KMS-11 (cell line): ENCODE data around the gene ZNHIT6.

ENCODE experiments used
- H2AFZ ChIP-seq: fragments of 200-600 bp; sonication (generic); 2 replicates; pipeline ENCODE4 v1.6.1; 2016; ENCODE audit warnings: antibody characterized with exemption, mixed run types, low read depth
- H3K27ac ChIP-seq: fragments of 200-600 bp; sonication (generic); 2 replicates; pipeline ENCODE4 v1.6.1; 2016; ENCODE audit warnings: mild to moderate bottlenecking, mixed run types
- H3K27me3 ChIP-seq: fragments of 200-600 bp; sonication (generic); 2 replicates; pipeline ENCODE4 v1.6.1; 2017; ENCODE audit warnings: mild to moderate bottlenecking, low read depth, mixed run types, moderate library complexity; ENCODE audit not compliant: insufficient read depth
- H3K36me3 ChIP-seq: fragments of 200-600 bp; sonication (generic); 2 replicates; pipeline ENCODE4 v1.6.1; 2017; ENCODE audit warnings: mild to moderate bottlenecking, mixed run types; ENCODE audit not compliant: insufficient read depth
- H3K4me1 ChIP-seq: fragments of 200-600 bp; sonication (generic); 2 replicates; pipeline ENCODE4 v1.6.1; 2016; ENCODE audit warnings: mild to moderate bottlenecking, low read depth, mixed run types; ENCODE audit not compliant: poor library complexity, severe bottlenecking
- H3K4me2 ChIP-seq: fragments of 200-600 bp; sonication (generic); 2 replicates; pipeline ENCODE4 v1.7.0; 2016; ENCODE audit warnings: mild to moderate bottlenecking, mixed run types
- H3K4me3 ChIP-seq: fragments of 200-600 bp; sonication (generic); IDR thresholded peaks from 2 replicates; pipeline ENCODE4 v1.6.1; 2017; ENCODE audit warnings: low read depth, low read length, mixed read lengths; ENCODE audit not compliant: insufficient read depth
- H3K79me2 ChIP-seq: fragments of 200-600 bp; sonication (generic); 2 replicates; pipeline ENCODE4 v1.6.1; 2016; ENCODE audit warnings: low read depth, mixed run types; ENCODE audit not compliant: insufficient read depth
- H3K9ac ChIP-seq: fragments of 200-600 bp; sonication (generic); 2 replicates; pipeline ENCODE4 v1.6.1; 2016; ENCODE audit warnings: mild to moderate bottlenecking, mixed run types
- H4K20me1 ChIP-seq: fragments of 200-600 bp; sonication (generic); 2 replicates; pipeline ENCODE4 v1.6.1; 2016; ENCODE audit warnings: mild to moderate bottlenecking, mixed run types; ENCODE audit not compliant: insufficient read depth
- CTCF ChIP-seq: fragments of 200-600 bp; sonication (generic); conservative IDR thresholded peaks from 2 replicates; pipeline ENCODE4 v1.6.1; 2017; ENCODE audit warnings: low read depth, mild to moderate bottlenecking, antibody characterized with exemption, low read length, moderate library complexity, mixed read lengths

Gene ZNHIT6

GRCh38 chr1:85616736-85617135 lies 91.5 kb downstream of the ZNHIT6 start:
- no peak for TF ChIP-seq CTCF
- no peak overlapping the region for H3K27ac ChIP-seq
- H3K27me3 ChIP-seq = no peaks in the 10 kb centered on the region
- H3K36me3 ChIP-seq = no peaks in the 10 kb centered on the region
- no peaks in the 10 kb centered on the region for H3K79me2 ChIP-seq
- H4K20me1 ChIP-seq = no peaks in the 10 kb centered on the region
- H2AFZ ChIP-seq = no peak overlapping the region
- no peak overlapping the region for H3K4me3 ChIP-seq
- no peak overlapping the region for H3K9ac ChIP-seq
- no peak overlapping the region for H3K4me2 ChIP-seq
- no peaks in the 10 kb centered on the region for H3K4me1 ChIP-seq

- no peak overlapping the region for H3K27ac ChIP-seq
- TF ChIP-seq CTCF = no peak
These were observed 91.9 kb downstream of the ZNHIT6 start for GRCh38 chr1:85616364-85616705.

GRCh38 chr1:85615586-85616363 lies 92.5 kb downstream of the ZNHIT6 start:
- no peaks in the 10 kb centered on the region for H3K79me2 ChIP-seq
- H3K27me3 ChIP-seq = no peaks in the 10 kb centered on the region
- no peak overlapping the region for H3K4me3 ChIP-seq
- TF ChIP-seq CTCF = no peak
- H3K4me1 ChIP-seq = no peaks in the 10 kb centered on the region
- no peak overlapping the region for H3K4me2 ChIP-seq
- no peaks in the 10 kb centered on the region for H4K20me1 ChIP-seq
- no peak overlapping the region for H2AFZ ChIP-seq
- H3K27ac ChIP-seq = no peak overlapping the region
- no peak overlapping the region for H3K9ac ChIP-seq
- no peaks in the 10 kb centered on the region for H3K36me3 ChIP-seq

More at GRCh38 chr1:85616364-85616705, 91.9 kb downstream of the ZNHIT6 start:
- no peak overlapping the region for H3K9ac ChIP-seq
- H3K4me3 ChIP-seq = no peak overlapping the region
- H3K79me2 ChIP-seq = no peaks in the 10 kb centered on the region
- no peaks in the 10 kb centered on the region for H3K27me3 ChIP-seq
- H2AFZ ChIP-seq = no peak overlapping the region
- H3K4me1 ChIP-seq = no peaks in the 10 kb centered on the region
- H4K20me1 ChIP-seq = no peaks in the 10 kb centered on the region
- no peaks in the 10 kb centered on the region for H3K36me3 ChIP-seq
- no peak overlapping the region for H3K4me2 ChIP-seq

- Histone ChIP-seq H2AFZ (no peak overlapping the region), H3K4me3 (no peak overlapping the region), H4K20me1 (no peaks in the 10 kb centered on the region), H3K36me3 (no peaks in the 10 kb centered on the region), H3K79me2 (no peaks in the 10 kb centered on the region), H3K4me1 (no peaks in the 10 kb centered on the region), H3K9ac (no peak overlapping the region), H3K27ac (no peak overlapping the region), H3K4me2 (no peak overlapping the region), H3K27me3 (no peaks in the 10 kb centered on the region)
- peak; percentile 24; the same call in 1 of the 2 replicates for TF ChIP-seq CTCF
These were observed 95.4 kb downstream of the ZNHIT6 start for GRCh38 chr1:85612704-85613361.
